Tibial nerve (tissue), 4 donors: Measurements from ENCODE around the gene TBXAS1. TPM values are rescaled to one million over a fixed set of nuclear protein-coding genes. Genes with fewer than 3 reads are reported as not detected.

ENCODE experiments used
- DNase-seq, 2 donors: peaks; one replicate each; pipeline ENCODE4 v3.0.0-alpha.2; 2019; ENCODE audit warnings: low spot score in 2 of 2
- H3K27ac ChIP-seq, 4 donors: fragments of 200-600 bp; sonication (generic) in 3 of 4; one replicate each; pipeline ENCODE4 v1.5.1; 2017 to 2019; ENCODE audit warnings: mild to moderate bottlenecking in 1 of 4
- H3K27me3 ChIP-seq, 2 donors: fragments of 200-600 bp; sonication (generic) in 1 of 2; one replicate each; pipeline versions ENCODE4 v1.5.1 to v1.6.0; 2017 to 2019
- H3K36me3 ChIP-seq, 3 donors: fragments of 200-600 bp; sonication (generic); one replicate each; pipeline ENCODE4 v1.5.1; 2018 to 2019
- H3K4me1 ChIP-seq, 4 donors: fragments of 200-600 bp; sonication (generic) in 3 of 4; one replicate each; pipeline ENCODE4 v1.5.1; 2017 to 2019
- H3K4me3 ChIP-seq, 4 donors: fragments of 200-600 bp; sonication (generic) in 3 of 4; one replicate each; pipeline ENCODE4 v1.5.1; 2017 to 2019; ENCODE audit warnings: mild to moderate bottlenecking in 1 of 4, moderate library complexity in 1 of 4
- H3K9me3 ChIP-seq, 4 donors: fragments of 200-600 bp; sonication (generic) in 3 of 4; one replicate each; pipeline ENCODE4 v1.5.1; 2017 to 2019
- CTCF ChIP-seq, 5 experiments: fragments of 200-600 bp in 3 of 5; fragments of 450-650 bp in 2 of 5; sonication (generic) in 3 of 5; IDR thresholded peaks; one replicate each; pipeline ENCODE4 v1.5.1; 2016 to 2019; ENCODE audit warnings: antibody characterized with exemption in 5 of 5, mild to moderate bottlenecking in 3 of 5, moderate library complexity in 2 of 5
- EP300 ChIP-seq, 2 donors: sonication (generic); formaldehyde crosslinking; IDR thresholded peaks; one replicate each; pipeline ENCODE4 v1.6.1; 2017; ENCODE audit warnings: antibody characterized with exemption in 2 of 2, mild to moderate bottlenecking in 1 of 2
- POLR2A ChIP-seq, 2 donors: fragments of 450-650 bp; IDR thresholded peaks; one replicate each; pipeline ENCODE4 v1.6.1; 2017; ENCODE audit warnings: antibody characterized with exemption in 2 of 2, mild to moderate bottlenecking in 2 of 2, moderate library complexity in 2 of 2
- WGBS, 2 donors: methylation state at CpG; one replicate each; pipeline ENCODE4 v1.1.5; 2018; 5-methylcytosine and 5-hydroxymethylcytosine counted together
- total RNA-seq, 4 donors: library from RNA; depleted of rRNA; stranded (reverse); fragments of >200 nt; gene quantifications; one replicate each; pipeline ENCODE4 v1.1.0, GENCODE V29; 2016

The TBXAS1 gene
- total RNA-seq, 4 donors from 2014 or later, result 19.0 to 80.4 (median 30.5) TPM

GRCh38 chr7:139915864-139916716, 87.0 kb downstream of the TBXAS1 start:
- peak in 1 of 2 donors; percentile 54 for DNase-seq
- 82 to 91% methylated on average over 9 to 10 of the region's 10 CpGs for WGBS, 2 donors
- Histone ChIP-seq H3K27ac (peak overlapping the region in 2 of 4 donors; percentile 19 to 69), H3K36me3 (no peaks in the 10 kb centered on the region), H3K27me3 (no peaks in the 10 kb centered on the region), H3K4me1 (peaks cover 0 to 15% (median 0%) of the 10 kb centered on the region in 4 donors), H3K9me3 (no peaks in the 10 kb centered on the region), H3K4me3 (no peak overlapping the region)
- TF ChIP-seq CTCF (IDR thresholded peaks at IDR 0.05) (no peak), POLR2A (IDR thresholded peaks at IDR 0.05) (no peak), EP300 (IDR thresholded peaks at IDR 0.05) (peak in 1 of 2 donors; percentile 45)

GRCh38 chr7:139916717-139917395, 87.8 kb downstream of the TBXAS1 start:
- H3K27ac ChIP-seq, result no peak overlapping the region
- H3K4me3 ChIP-seq, result no peak overlapping the region
- no peaks in the 10 kb centered on the region for H3K9me3 ChIP-seq
- no peak for DNase-seq
- TF ChIP-seq POLR2A (IDR thresholded peaks at IDR 0.05) (no peak), EP300 (IDR thresholded peaks at IDR 0.05) (no peak), CTCF (IDR thresholded peaks at IDR 0.05) (no peak)
- 82 to 85% methylated on average over 10 of the region's 10 CpGs for WGBS, 2 donors
- no peaks in the 10 kb centered on the region for H3K27me3 ChIP-seq
- H3K4me1 ChIP-seq, result peaks cover 0 to 15% (median 0%) of the 10 kb centered on the region in 4 donors
- H3K36me3 ChIP-seq, result no peaks in the 10 kb centered on the region

GRCh38 chr7:139917851-139918250, 88.8 kb downstream of the TBXAS1 start:
- 91 to 92% methylated on average over 2 of the region's 2 CpGs for WGBS, 2 donors
- H3K27ac ChIP-seq, result no peak overlapping the region

GRCh38 chr7:139918480-139918879, 89.4 kb downstream of the TBXAS1 start:
- Histone ChIP-seq H3K27me3 (no peaks in the 10 kb centered on the region), H3K9me3 (no peaks in the 10 kb centered on the region), H3K4me3 (no peak overlapping the region), H3K27ac (no peak overlapping the region), H3K36me3 (no peaks in the 10 kb centered on the region), H3K4me1 (peaks cover 0 to 15% (median 0%) of the 10 kb centered on the region in 4 donors)
- WGBS, 2 donors, result 32 to 44% methylated on average over 6 of the region's 6 CpGs
- TF ChIP-seq POLR2A (IDR thresholded peaks at IDR 0.05) (no peak), EP300 (IDR thresholded peaks at IDR 0.05) (no peak), CTCF (IDR thresholded peaks at IDR 0.05) (no peak)
- DNase-seq, result no peak

More at GRCh38 chr7:139917851-139918250, 88.8 kb downstream of the TBXAS1 start:
- no peaks in the 10 kb centered on the region for H3K9me3 ChIP-seq
- H3K4me3 ChIP-seq, result no peak overlapping the region
- H3K27me3 ChIP-seq, result no peaks in the 10 kb centered on the region
- no peak for DNase-seq
- no peaks in the 10 kb centered on the region for H3K36me3 ChIP-seq
- TF ChIP-seq POLR2A (IDR thresholded peaks at IDR 0.05) (no peak), EP300 (IDR thresholded peaks at IDR 0.05) (no peak), CTCF (IDR thresholded peaks at IDR 0.05) (no peak)
- H3K4me1 ChIP-seq, result peaks cover 0 to 15% (median 0%) of the 10 kb centered on the region in 4 donors

GRCh38 chr7:139923090-139923489, 94.0 kb downstream of the TBXAS1 start:
- 85 to 95% methylated on average over 7 of the region's 7 CpGs for WGBS, 2 donors
- H3K4me1 ChIP-seq, result no peaks in the 10 kb centered on the region
- no peak for TF ChIP-seq POLR2A (IDR thresholded peaks at IDR 0.05)
- TF ChIP-seq EP300 (IDR thresholded peaks at IDR 0.05), result no peak
- no peak for TF ChIP-seq CTCF (IDR thresholded peaks at IDR 0.05)
- DNase-seq, result no peak
- no peaks in the 10 kb centered on the region for H3K9me3 ChIP-seq
- H3K27ac ChIP-seq, result no peak overlapping the region
- H3K27me3 ChIP-seq, result no peaks in the 10 kb centered on the region
- no peak overlapping the region for H3K4me3 ChIP-seq
- H3K36me3 ChIP-seq, result no peaks in the 10 kb centered on the region
